SH-SY5Y (cell line): ENCODE results near the gene CAMTA1.

ENCODE experiments used
- GATA2 ChIP-seq: IDR thresholded peaks from 2 replicates; pipeline ENCODE4 v1.6.1; 2011; ENCODE audit warnings: mild to moderate bottlenecking, low read depth, low read length
- GATA3 ChIP-seq: IDR thresholded peaks from 2 replicates; pipeline ENCODE4 v1.6.1; 2011; ENCODE audit warnings: low read depth, mild to moderate bottlenecking, low read length, moderate library complexity

Gene CAMTA1

GRCh38 chr1:7770997-7771822, 986.0 kb downstream of the CAMTA1 start, which contains the start of gene VAMP3:
Gene VAMP3 (plus strand): TSS chr1:7771296. CDS start chr1:7771384, 88 bp downstream.
- TF ChIP-seq GATA2 (no peak), GATA3 (no peak)

- TF ChIP-seq GATA3 (no peak), GATA2 (no peak)
Observed at GRCh38 chr1:7771823-7772299, 986.6 kb downstream of the CAMTA1 start.

- no peak for TF ChIP-seq GATA2
- no peak for TF ChIP-seq GATA3
Observed at GRCh38 chr1:7777591-7777990, 992.3 kb downstream of the CAMTA1 start.

- no peak for TF ChIP-seq GATA3
- TF ChIP-seq GATA2, result no peak
Observed at GRCh38 chr1:7778133-7778628, 992.9 kb downstream of the CAMTA1 start.

- no peak for TF ChIP-seq GATA2
- no peak for TF ChIP-seq GATA3
Observed at GRCh38 chr1:7780976-7781375, 995.7 kb downstream of the CAMTA1 start.

- TF ChIP-seq GATA2 (no peak), GATA3 (no peak)
Observed at GRCh38 chr1:7781501-7781900, 996.2 kb downstream of the CAMTA1 start.

- no peak for TF ChIP-seq GATA2
Observed at GRCh38 chr1:7781923-7782495, 996.8 kb downstream of the CAMTA1 start.

GRCh38 chr1:7783178-7783711, 998.0 kb downstream of the CAMTA1 start:
- TF ChIP-seq GATA3, result no peak
- TF ChIP-seq GATA2, result no peak

GRCh38 chr1:7783826-7784491, 998.7 kb downstream of the CAMTA1 start, which contains the start of gene PER3:
Gene PER3 (plus strand): TSS chr1:7784291. CDS start chr1:7784878, 587 bp downstream.
- TF ChIP-seq GATA2, result no peak
- no peak for TF ChIP-seq GATA3

GRCh38 chr1:7784492-7785071, 999.3 kb downstream of the CAMTA1 start:
- TF ChIP-seq GATA2, result no peak

- TF ChIP-seq GATA3 (no peak), GATA2 (no peak)
Observed at GRCh38 chr1:7785108-7785507, 999.9 kb downstream of the CAMTA1 start.

- no peak for TF ChIP-seq GATA2
- no peak for TF ChIP-seq GATA3
Observed at GRCh38 chr1:7786795-7787194, 1001.5 kb downstream of the CAMTA1 start.

- TF ChIP-seq GATA3 (no peak), GATA2 (no peak)
Observed at GRCh38 chr1:7789828-7790227, 1004.6 kb downstream of the CAMTA1 start.

GRCh38 chr1:7795406-7795805, 1010.2 kb downstream of the CAMTA1 start:
- no peak for TF ChIP-seq GATA2
- no peak for TF ChIP-seq GATA3
